ENCODE measurements around the gene CSHL1.
A peak's percentile ranks its signal among the peaks of the same experiment; 100 is the strongest.
"Not testable (repeated sequence)": the region's sequence is repeated elsewhere in the genome, so short reads cannot be mapped to it uniquely, and the experiment has no call there.

CSHL1 gene

DNA sequence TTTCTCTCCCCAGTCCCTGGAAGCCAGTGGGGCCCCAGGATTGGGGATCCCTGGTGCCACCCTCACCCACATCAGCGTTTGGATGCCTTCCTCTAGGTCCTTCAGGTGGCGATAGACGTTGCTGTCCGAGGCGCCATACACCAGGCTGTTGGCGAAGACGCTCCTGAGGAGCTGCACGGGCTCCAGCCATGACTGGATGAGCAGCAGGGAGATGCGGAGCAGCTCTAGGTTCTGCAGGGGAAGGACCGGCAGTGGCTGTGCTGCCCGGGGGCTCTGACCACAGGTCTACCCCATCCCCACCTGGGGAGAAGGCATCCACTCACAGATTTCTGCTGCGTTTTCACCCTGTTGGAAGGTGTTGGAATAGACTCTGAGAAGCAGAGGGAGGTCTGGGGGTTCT lies 30.4 kb downstream of the CSHL1 start:
- H3K79me2 ChIP-seq, result no peaks in the 10 kb centered on the region
- H3K4me2 ChIP-seq (ENCODE audit: low read length), result no peak overlapping the region
- TF ChIP-seq, protein P1, sequence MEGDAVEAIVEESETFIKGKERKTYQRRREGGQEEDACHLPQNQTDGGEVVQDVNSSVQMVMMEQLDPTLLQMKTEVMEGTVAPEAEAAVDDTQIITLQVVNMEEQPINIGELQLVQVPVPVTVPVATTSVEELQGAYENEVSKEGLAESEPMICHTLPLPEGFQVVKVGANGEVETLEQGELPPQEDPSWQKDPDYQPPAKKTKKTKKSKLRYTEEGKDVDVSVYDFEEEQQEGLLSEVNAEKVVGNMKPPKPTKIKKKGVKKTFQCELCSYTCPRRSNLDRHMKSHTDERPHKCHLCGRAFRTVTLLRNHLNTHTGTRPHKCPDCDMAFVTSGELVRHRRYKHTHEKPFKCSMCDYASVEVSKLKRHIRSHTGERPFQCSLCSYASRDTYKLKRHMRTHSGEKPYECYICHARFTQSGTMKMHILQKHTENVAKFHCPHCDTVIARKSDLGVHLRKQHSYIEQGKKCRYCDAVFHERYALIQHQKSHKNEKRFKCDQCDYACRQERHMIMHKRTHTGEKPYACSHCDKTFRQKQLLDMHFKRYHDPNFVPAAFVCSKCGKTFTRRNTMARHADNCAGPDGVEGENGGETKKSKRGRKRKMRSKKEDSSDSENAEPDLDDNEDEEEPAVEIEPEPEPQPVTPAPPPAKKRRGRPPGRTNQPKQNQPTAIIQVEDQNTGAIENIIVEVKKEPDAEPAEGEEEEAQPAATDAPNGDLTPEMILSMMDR (IDR thresholded peaks at IDR 0.05), result no peak
- H2AFZ ChIP-seq, result no peak overlapping the region
- H3K36me3 ChIP-seq (ENCODE audit: control insufficient read depth, insufficient read depth, low read length), result no peaks in the 10 kb centered on the region
- H3K9ac ChIP-seq, result no peak overlapping the region
- no peaks in the 10 kb centered on the region for H3K9me3 ChIP-seq (ENCODE audit: control insufficient read depth, low read length)
- no peaks in the 10 kb centered on the region for H3K27me3 ChIP-seq (ENCODE audit: control insufficient read depth, insufficient read depth, low read length)
- no peak overlapping the region for H3K4me3 ChIP-seq (ENCODE audit: low read depth, low read length)
- no peak overlapping the region for H3K27ac ChIP-seq
- no peaks in the 10 kb centered on the region for H3K4me1 ChIP-seq

DNA sequence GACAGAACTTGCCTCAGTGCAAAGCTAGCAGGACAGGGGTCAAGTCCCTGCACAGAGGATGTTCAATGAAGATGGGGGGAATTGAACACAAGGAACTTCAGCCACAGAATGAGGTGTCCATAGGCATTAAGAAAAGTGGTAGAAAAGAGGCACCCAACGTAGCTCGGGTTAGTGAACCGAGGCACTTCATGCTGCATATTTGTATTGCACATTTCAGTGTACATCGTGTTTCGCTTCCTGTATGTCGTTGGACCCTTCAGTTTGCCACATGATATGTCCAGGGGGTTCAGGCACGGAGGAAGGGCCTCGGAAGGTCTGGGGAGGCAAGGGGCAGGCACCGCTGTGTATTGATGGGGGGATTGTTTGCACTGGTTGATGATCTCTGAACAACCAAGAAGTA lies 32.6 kb downstream of the CSHL1 start:
- H2AFZ ChIP-seq; H3K27ac ChIP-seq; H3K9ac ChIP-seq; H3K27me3 ChIP-seq (ENCODE audit: control insufficient read depth, insufficient read depth, low read length); H3K4me3 ChIP-seq (ENCODE audit: low read depth, low read length); H3K4me1 ChIP-seq; H3K79me2 ChIP-seq; H3K9me3 ChIP-seq (ENCODE audit: control insufficient read depth, low read length); H3K4me2 ChIP-seq (ENCODE audit: low read length); H3K36me3 ChIP-seq (ENCODE audit: control insufficient read depth, insufficient read depth, low read length): not testable (repeated sequence)

DNA sequence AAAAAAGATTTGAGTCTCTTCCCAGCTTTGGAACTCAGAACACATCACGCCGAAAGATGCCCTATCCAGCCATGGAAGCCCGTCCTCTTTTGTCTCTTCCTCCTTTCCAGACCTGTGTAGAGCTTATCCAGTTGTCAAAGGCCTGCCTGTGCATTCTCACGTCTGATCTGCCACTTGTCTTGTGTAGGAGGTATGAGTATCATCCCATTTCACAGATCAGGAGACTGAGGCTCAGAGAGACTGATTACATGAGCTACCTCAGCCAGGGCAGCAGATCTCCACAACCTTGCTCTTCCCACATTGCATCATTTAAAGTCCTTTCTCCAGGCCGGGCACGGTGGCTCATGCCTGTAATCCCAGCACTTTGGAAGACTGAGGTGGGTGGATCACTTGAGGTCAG lies 36.4 kb downstream of the CSHL1 start:
- not testable (repeated sequence) for H3K79me2 ChIP-seq; H3K9ac ChIP-seq; H3K36me3 ChIP-seq (ENCODE audit: control insufficient read depth, insufficient read depth, low read length); H3K27me3 ChIP-seq (ENCODE audit: control insufficient read depth, insufficient read depth, low read length); H3K4me1 ChIP-seq; H3K4me3 ChIP-seq (ENCODE audit: low read depth, low read length); H3K4me2 ChIP-seq (ENCODE audit: low read length); H3K27ac ChIP-seq; H3K9me3 ChIP-seq (ENCODE audit: control insufficient read depth, low read length); H2AFZ ChIP-seq

DNA sequence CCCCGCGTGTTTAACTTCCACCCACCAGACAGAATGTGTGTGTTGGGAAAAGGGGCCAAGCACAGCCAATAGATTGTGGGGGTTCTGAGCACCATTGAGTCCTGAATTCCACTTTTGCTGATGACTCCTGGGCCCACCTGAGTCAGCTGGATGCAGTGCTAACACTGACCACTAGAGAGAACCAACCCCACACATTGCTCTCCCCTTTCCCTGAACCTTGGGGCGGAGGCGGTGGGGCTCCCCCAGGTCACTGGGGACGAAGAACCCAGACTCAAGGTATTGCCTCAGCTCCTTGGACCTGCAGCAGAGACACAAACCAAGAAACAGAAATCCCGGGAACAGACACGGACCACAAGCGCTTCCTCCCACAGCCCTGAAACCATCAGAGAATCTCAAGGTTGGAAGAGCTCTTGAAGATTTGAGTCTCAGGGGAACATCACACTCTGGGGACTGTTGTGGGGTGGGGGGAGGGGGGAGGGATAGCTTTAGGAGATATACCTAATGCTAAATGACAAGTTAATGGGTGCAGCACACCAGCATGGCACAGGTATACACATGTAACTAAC lies 36.9 kb downstream of the CSHL1 start:
- H3K4me3 ChIP-seq (ENCODE audit: low read depth, low read length); H3K79me2 ChIP-seq; H3K27ac ChIP-seq; H3K9me3 ChIP-seq (ENCODE audit: control insufficient read depth, low read length); H3K4me2 ChIP-seq (ENCODE audit: low read length); H2AFZ ChIP-seq; H3K4me1 ChIP-seq; H3K36me3 ChIP-seq (ENCODE audit: control insufficient read depth, insufficient read depth, low read length); H3K27me3 ChIP-seq (ENCODE audit: control insufficient read depth, insufficient read depth, low read length); H3K9ac ChIP-seq: not testable (repeated sequence)

DNA sequence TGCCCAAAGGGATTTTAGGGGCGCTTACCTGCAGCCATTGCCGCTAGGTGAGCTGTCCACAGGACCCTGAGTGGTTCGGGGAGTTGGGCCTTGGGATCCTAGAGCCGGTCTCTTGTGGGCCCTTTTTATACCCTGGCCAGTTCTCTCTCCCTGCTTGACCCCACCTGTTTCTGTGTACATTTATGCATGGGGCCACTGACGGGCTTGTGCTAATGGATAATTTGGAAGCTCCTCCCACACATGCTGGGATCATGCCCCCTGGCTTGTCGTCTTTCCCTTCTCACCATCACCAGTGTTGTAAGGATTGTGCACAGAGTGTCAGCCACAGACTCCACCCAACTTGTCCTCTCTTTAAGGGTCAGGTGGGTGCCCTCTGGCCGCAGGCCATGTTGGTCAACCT lies 37.5 kb downstream of the CSHL1 start, which contains the start of gene CSH2:
Gene CSH2 (minus strand): TSS at position 101 of the 400 bp plus-strand sequence. CDS start 63 bp downstream, at position 38.
- not testable (repeated sequence) for H3K4me3 ChIP-seq (ENCODE audit: low read depth, low read length); H3K27me3 ChIP-seq (ENCODE audit: control insufficient read depth, insufficient read depth, low read length); H3K27ac ChIP-seq; H3K36me3 ChIP-seq (ENCODE audit: control insufficient read depth, insufficient read depth, low read length); H3K9me3 ChIP-seq (ENCODE audit: control insufficient read depth, low read length); H2AFZ ChIP-seq; H3K4me1 ChIP-seq; H3K79me2 ChIP-seq; H3K4me2 ChIP-seq (ENCODE audit: low read length); H3K9ac ChIP-seq

DNA sequence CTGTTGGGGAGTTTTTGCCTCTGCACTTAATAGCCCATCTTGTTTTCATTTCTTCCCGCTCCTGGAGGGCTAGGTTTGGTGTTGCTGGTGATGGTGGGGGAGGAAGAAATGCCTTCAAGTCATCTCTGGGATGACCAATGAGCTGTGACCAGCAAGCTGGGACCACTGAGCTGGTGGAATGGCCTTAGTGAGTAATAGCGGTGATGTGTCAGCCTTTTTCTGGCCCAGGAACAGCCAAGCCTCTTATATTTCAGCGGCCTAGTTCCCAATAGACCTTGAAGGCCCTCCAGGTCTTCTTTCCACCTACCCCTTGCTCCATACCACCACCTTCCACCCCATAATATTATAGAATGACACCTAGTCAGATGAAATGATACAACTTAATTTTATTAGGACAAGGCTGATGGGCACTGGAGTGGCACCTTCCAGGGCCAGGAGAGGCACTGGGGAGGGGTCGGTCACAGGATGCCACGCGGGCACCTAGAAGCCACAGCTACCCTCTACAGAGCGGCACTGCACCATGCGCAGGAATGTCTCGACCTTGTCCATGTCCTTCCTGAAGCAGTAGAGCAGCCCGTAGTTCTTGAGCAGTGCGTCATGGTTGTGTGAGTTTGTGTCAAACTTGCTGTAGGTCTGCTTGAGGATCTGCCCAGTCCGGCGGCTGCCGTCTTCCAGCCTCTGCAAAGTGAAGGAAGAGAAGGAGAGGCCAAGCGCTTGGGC lies 39.3 kb downstream of the CSHL1 start:
- H3K4me2 ChIP-seq (ENCODE audit: low read length); H3K4me1 ChIP-seq; H3K9ac ChIP-seq; H3K79me2 ChIP-seq; H3K36me3 ChIP-seq (ENCODE audit: control insufficient read depth, insufficient read depth, low read length); H3K27me3 ChIP-seq (ENCODE audit: control insufficient read depth, insufficient read depth, low read length); H3K9me3 ChIP-seq (ENCODE audit: control insufficient read depth, low read length); H3K4me3 ChIP-seq (ENCODE audit: low read depth, low read length): not testable (repeated sequence)
- Histone ChIP-seq H3K27ac (peak overlapping the region; percentile 24), H2AFZ (peak overlapping the region; percentile 69)

DNA sequence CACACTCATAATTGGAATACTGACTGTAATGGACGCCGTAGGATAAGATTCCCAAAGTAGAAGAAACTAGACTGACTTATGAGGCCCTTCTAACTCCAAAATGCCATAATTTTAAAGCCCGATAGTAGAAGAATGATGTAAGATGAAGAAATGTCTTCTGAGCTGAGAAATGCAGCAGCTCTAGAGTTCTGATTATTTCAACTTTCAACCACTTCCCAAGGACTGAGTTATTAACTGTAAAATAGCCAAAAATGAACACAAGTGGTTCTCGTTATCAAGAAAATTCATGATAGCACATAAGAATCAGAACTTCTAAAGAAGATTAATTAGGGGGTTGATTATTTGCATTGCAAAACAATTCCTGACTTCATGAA lies 40.8 kb downstream of the CSHL1 start:
- H3K27me3 ChIP-seq (ENCODE audit: control insufficient read depth, insufficient read depth, low read length); H3K36me3 ChIP-seq (ENCODE audit: control insufficient read depth, insufficient read depth, low read length); H3K4me2 ChIP-seq (ENCODE audit: low read length); H3K9me3 ChIP-seq (ENCODE audit: control insufficient read depth, low read length); H3K79me2 ChIP-seq; H3K9ac ChIP-seq; H3K4me3 ChIP-seq (ENCODE audit: low read depth, low read length); H2AFZ ChIP-seq; H3K27ac ChIP-seq; H3K4me1 ChIP-seq: not testable (repeated sequence)

DNA sequence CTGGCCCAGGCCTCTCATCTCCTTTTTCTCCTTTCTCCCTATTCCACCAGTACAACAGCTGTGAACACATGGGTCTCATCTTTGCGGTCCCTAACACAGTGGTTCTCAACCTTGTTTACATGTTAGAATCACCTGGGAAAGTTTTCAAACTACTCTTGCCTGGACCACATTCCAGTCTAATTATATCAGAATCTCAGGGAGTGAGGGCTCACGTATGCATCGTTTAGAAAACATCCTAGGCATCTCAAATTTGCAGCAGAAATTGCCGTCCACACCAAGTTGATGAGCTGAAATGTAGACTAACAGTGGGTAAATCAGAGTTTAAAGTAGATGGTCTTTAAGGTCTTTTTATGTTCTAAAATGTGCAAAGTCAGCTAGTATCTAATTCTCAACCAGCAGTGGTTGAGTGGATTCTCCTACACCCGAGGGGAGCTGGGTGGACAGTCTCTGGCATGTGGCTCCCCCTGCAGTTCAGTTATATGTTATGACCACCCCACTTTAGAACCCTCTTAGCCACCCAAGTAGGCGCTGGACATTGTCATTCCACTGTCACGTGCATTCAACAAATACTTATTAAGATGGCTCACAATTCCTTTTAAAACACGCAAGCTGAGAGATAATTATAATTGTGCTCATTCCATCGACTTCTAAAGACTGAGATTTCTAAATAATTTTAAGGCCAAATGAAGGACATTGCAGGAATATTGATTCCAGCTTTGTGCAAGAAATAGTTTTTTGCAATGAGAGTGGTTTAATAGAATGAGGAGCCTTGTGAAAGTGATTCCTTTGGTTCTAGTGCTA lies 41.4 kb downstream of the CSHL1 start:
- H3K4me2 ChIP-seq (ENCODE audit: low read length); H3K36me3 ChIP-seq (ENCODE audit: control insufficient read depth, insufficient read depth, low read length); H3K27ac ChIP-seq; H2AFZ ChIP-seq; H3K4me3 ChIP-seq (ENCODE audit: low read depth, low read length); H3K9ac ChIP-seq; H3K79me2 ChIP-seq; H3K4me1 ChIP-seq; H3K27me3 ChIP-seq (ENCODE audit: control insufficient read depth, insufficient read depth, low read length); H3K9me3 ChIP-seq (ENCODE audit: control insufficient read depth, low read length): not testable (repeated sequence)

DNA sequence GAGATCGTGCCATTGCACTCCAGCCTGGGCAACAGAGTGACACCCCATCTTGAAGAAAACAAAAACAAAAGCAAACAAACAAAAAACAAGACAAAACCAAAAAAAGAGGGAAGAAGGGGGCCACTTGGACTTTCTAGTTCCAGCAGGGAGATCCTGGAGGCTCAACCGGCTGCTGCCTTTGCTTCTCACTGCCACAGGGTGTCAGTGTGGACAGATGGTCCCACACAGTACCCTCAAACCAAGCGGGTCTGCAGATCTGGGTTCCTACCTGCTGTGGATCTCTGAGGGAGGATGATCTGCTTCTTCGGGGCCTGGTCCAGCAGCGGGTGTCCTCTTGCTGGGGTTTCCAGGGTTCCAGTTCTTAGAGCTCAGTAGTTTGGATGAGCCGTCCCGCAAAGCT lies 44.4 kb downstream of the CSHL1 start:
- not testable (repeated sequence) for H3K4me2 ChIP-seq (ENCODE audit: low read length); H3K27ac ChIP-seq; H3K9ac ChIP-seq

More for the DNA sequence above, 44.4 kb downstream of the CSHL1 start:
- H3K4me1 ChIP-seq; H3K36me3 ChIP-seq (ENCODE audit: control insufficient read depth, insufficient read depth, low read length); H2AFZ ChIP-seq; H3K9me3 ChIP-seq (ENCODE audit: control insufficient read depth, low read length); H3K79me2 ChIP-seq; H3K4me3 ChIP-seq (ENCODE audit: low read depth, low read length); H3K27me3 ChIP-seq (ENCODE audit: control insufficient read depth, insufficient read depth, low read length): not testable (repeated sequence)
